BLaER1 treated with 17β-estradiol and CSF1 and Interleukin-3, amounts not matched to agents 10 nM and 100 nM (cell line): ENCODE data around the gene LAMA2.

Experiments
- H3K27ac ChIP-seq, 11 experiments: shearing (Covaris generic); formaldehyde crosslinking; 2 replicates each; pipeline ENCODE4 v1.8.1; 2022
- H3K27me3 ChIP-seq, 11 experiments: shearing (Covaris generic); formaldehyde crosslinking; 2 replicates each; pipeline ENCODE4 v1.8.1; 2022
- H3K36me3 ChIP-seq, 11 experiments: shearing (Covaris generic); formaldehyde crosslinking; 2 replicates each; pipeline ENCODE4 v1.8.1; 2022
- H3K4me1 ChIP-seq, 10 experiments: shearing (Covaris generic); formaldehyde crosslinking; 2 replicates each; pipeline ENCODE4 v1.8.1; 2022
- H3K4me2 ChIP-seq, 11 experiments: shearing (Covaris generic); formaldehyde crosslinking; 2 replicates each; pipeline ENCODE4 v1.8.1; 2022
- H3K4me3 ChIP-seq, 10 experiments: shearing (Covaris generic); formaldehyde crosslinking; 2 replicates each; pipeline ENCODE4 v1.8.1; 2022
- H3K9ac ChIP-seq, 11 experiments: shearing (Covaris generic); formaldehyde crosslinking; 2 replicates each; pipeline ENCODE4 v1.8.1; 2022
- H3K9me3 ChIP-seq, 11 experiments: shearing (Covaris generic); formaldehyde crosslinking; replicated peaks in 1 of 11; 2 replicates each; pipeline ENCODE4 v1.8.1; 2022
- H4K20me1 ChIP-seq, 11 experiments: shearing (Covaris generic); formaldehyde crosslinking; 2 replicates each; pipeline ENCODE4 v1.8.1; 2022
- Cebpa-rat ChIP-seq, 11 experiments: shearing (Covaris generic); IDR thresholded peaks; 2 replicates each; pipeline ENCODE4 v1.8.1; 2022

Gene LAMA2

DNA sequence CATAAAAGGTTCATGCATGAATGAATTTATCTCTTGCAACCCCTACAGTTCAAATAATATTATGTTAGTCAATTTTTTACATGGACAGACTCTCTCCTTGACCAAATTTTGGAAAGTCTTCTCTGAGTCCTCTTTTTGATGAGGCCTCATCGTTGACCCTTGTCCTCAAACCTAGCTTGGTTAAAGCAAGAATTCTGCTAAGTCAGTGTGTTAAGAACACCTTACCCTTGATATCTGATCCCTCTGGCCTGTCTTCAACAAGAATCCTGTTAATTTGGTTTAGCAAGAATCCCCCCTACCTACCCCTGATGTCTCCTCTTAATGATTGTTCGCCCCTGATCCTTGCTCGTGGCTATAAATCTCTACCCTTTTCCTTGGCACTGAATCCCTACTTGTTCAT is 301.4 kb downstream of the LAMA2 start:
- no peak overlapping the region for H3K27ac ChIP-seq
- TF ChIP-seq Cebpa-rat (IDR thresholded peaks at IDR 0.05) = no peak
- peak overlapping the region in 4 of 11 experiments; percentile 4 to 30 (median 10); a peak in 5 of 22 replicates for H3K4me2 ChIP-seq

DNA sequence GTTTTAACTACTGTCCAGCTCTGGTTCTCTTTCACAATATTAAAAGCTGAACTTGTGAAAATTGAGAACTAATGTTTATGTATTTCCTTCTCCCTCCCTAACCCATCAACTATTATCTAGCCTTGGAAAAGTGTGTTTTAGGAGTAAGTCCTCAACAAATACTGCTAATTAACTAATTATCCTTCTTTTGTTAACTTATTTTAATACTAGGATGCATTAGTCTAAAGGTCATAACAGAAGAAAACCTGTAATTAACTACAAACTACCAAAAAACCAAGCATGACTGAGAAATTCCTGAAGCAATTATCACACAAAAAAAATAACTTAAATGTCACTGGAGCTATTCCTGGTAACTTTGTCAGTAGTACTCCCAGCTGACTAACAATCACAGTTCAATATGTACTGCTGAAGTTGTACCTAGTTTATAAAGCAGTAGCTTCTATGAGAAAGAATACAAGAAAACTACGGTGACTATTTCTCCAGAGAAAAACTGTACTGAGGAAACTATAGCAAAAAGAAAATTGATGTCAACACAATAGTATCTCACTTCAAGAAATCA is 301.9 kb downstream of the LAMA2 start:
- Histone ChIP-seq H3K4me1 (peaks cover 0 to 29% (median 0%) of the 10 kb centered on the region in 10 experiments; a peak in 9 of 20 replicates), H3K27ac (no peak overlapping the region), H4K20me1 (no peaks in the 10 kb centered on the region), H3K9me3 (no peaks in the 10 kb centered on the region), H3K27me3 (peaks cover 0 to 2% (median 0%) of the 10 kb centered on the region in 11 experiments; a peak in 1 of 22 replicates), H3K4me2 (peak overlapping the region in 2 of 11 experiments; percentile 8 to 12; a peak in 2 of 22 replicates), H3K9ac (no peak overlapping the region), H3K4me3 (no peak overlapping the region), H3K36me3 (no peaks in the 10 kb centered on the region)
- no peak for TF ChIP-seq Cebpa-rat (IDR thresholded peaks at IDR 0.05)

More for the DNA sequence above, 301.4 kb downstream of the LAMA2 start:
- H3K36me3 ChIP-seq = no peaks in the 10 kb centered on the region
- no peaks in the 10 kb centered on the region for H3K9me3 ChIP-seq
- H4K20me1 ChIP-seq = no peaks in the 10 kb centered on the region
- no peak overlapping the region for H3K9ac ChIP-seq
- peaks cover 0 to 29% (median 0%) of the 10 kb centered on the region in 10 experiments; a peak in 9 of 20 replicates for H3K4me1 ChIP-seq
- H3K4me3 ChIP-seq = no peak overlapping the region
- H3K27me3 ChIP-seq = no peaks in the 10 kb centered on the region

DNA sequence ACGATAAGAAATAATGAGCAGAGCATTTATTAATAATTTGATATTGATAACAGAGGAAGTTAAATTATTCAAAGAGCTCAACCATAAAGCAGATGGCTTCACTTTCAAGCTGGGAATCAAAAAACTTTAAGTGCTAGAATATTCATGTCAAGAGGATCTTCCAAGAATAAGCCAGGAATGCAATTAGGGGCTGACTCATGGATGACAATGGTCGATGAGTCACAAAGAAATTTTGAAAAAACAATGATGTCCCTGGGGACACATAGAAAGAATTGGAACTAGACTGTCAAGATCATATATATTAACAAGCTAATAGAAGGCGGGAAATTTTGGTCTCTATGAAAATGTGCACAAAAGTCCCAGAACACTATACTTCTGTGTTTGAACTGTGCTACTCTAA is 304.1 kb downstream of the LAMA2 start:
- no peak for TF ChIP-seq Cebpa-rat (IDR thresholded peaks at IDR 0.05)
- Histone ChIP-seq H3K9me3 (no peaks in the 10 kb centered on the region), H3K4me3 (no peak overlapping the region), H3K27ac (no peak overlapping the region), H3K9ac (no peak overlapping the region), H3K36me3 (no peaks in the 10 kb centered on the region), H3K27me3 (peaks cover 0 to 7% (median 0%) of the 10 kb centered on the region in 11 experiments; a peak in 2 of 22 replicates), H3K4me2 (peak overlapping the region in 4 of 11 experiments; percentile 18 to 46 (median 28); a peak in 5 of 22 replicates), H3K4me1 (peaks cover 8 to 42% (median 13%) of the 10 kb centered on the region in 10 experiments), H4K20me1 (no peaks in the 10 kb centered on the region)

DNA sequence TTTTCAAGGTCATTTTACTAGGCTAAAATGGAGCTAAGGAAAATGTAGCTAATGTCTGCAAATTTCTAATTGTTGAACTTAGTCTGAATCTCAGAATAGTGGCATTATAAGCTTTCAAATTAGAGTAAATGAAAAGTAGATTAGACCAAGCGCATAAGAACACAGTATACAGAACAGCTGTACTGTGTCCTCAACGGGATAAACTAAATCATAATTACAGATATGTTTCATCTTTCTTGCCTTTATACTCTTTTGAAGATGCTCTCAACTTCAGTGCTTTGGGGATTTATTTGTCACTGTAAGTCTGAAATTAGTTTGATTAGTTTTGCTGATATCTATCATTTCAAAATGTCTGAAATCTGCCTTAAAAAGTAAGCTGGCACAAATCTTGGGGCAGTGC is 305.4 kb downstream of the LAMA2 start:
- H3K9ac ChIP-seq = no peak overlapping the region
- H4K20me1 ChIP-seq = no peaks in the 10 kb centered on the region
- no peak for TF ChIP-seq Cebpa-rat (IDR thresholded peaks at IDR 0.05)
- no peak overlapping the region for H3K4me3 ChIP-seq
- H3K9me3 ChIP-seq = no peaks in the 10 kb centered on the region
- H3K36me3 ChIP-seq = no peaks in the 10 kb centered on the region
- H3K4me2 ChIP-seq = no peak overlapping the region
- peaks cover 0 to 7% (median 0%) of the 10 kb centered on the region in 11 experiments; a peak in 2 of 22 replicates for H3K27me3 ChIP-seq
- peaks cover 12 to 50% (median 22%) of the 10 kb centered on the region in 10 experiments for H3K4me1 ChIP-seq
- no peak overlapping the region for H3K27ac ChIP-seq

DNA sequence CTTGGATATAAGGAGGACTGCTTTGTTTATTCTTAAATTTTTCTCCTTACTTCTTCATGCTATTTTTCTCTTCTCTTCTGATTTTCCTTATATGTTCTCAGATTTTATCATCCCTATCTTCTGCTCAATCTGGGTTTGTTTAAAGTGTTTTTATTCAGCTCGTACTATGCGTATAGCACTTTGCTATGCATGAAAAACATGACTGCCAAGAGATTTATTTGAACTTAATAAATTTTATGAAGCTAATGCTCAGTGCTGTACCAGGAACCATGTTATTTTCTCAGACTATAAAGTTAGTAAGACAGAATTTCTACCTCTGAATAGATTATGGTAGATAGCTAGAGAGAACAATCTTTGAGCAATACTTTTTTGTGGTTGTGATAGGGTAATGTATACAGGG is 305.9 kb downstream of the LAMA2 start:
- Histone ChIP-seq H3K9ac (no peak overlapping the region), H3K27me3 (peaks cover 0 to 7% (median 0%) of the 10 kb centered on the region in 11 experiments; a peak in 2 of 22 replicates), H3K36me3 (no peaks in the 10 kb centered on the region), H3K9me3 (no peaks in the 10 kb centered on the region), H3K4me2 (no peak overlapping the region), H3K4me3 (no peak overlapping the region), H3K27ac (no peak overlapping the region), H3K4me1 (peaks cover 12 to 45% (median 22%) of the 10 kb centered on the region in 10 experiments), H4K20me1 (no peaks in the 10 kb centered on the region)
- TF ChIP-seq Cebpa-rat (IDR thresholded peaks at IDR 0.05) = no peak

DNA sequence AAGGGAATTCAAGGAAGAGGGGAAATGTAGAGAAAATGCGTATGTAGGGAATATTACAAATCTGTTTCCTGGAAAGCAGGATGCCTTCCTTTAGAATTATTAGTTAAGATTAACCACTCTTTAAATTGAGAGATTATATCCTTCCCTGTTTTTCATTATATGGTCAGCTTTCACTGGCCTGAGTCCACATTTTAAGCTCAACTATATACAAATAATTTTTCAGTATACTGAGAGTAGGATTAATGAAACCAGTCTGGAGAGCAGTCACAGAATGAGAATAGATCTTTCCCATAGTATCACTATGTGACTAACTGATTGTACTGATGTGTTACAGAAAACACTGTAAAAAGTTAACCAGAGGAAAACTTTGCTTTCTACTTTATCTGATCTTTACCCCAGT is 306.3 kb downstream of the LAMA2 start:
- Histone ChIP-seq H3K27ac (no peak overlapping the region), H3K4me3 (no peak overlapping the region), H3K4me1 (peaks cover 12 to 40% (median 22%) of the 10 kb centered on the region in 10 experiments), H3K27me3 (peaks cover 0 to 7% (median 0%) of the 10 kb centered on the region in 11 experiments; a peak in 2 of 22 replicates), H3K9ac (no peak overlapping the region), H4K20me1 (no peaks in the 10 kb centered on the region), H3K9me3 (no peaks in the 10 kb centered on the region), H3K36me3 (no peaks in the 10 kb centered on the region), H3K4me2 (no peak overlapping the region)
- no peak for TF ChIP-seq Cebpa-rat (IDR thresholded peaks at IDR 0.05)

DNA sequence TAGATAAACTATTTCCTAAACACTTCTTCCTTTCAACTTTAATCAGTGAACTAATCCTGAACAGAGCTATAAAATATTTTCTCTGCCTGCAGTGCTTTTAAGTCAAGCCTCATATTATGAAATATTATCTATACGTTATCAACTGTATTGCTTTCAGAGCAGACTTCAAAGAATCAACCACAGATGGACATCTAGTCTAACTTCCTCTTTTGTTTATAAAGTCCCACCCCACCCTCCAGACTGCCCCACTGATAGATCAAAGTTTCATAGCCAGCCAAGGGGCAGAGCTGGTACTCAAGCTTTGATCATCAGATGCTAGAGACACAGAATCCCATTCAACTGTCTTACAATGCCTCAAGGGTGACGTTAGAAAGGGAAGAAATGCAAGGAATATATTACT is 308.3 kb downstream of the LAMA2 start:
- peak overlapping the region in 9 of 11 experiments; percentile 3 to 54 (median 43); a peak in 13 of 22 replicates for H3K4me2 ChIP-seq
- no peak for TF ChIP-seq Cebpa-rat (IDR thresholded peaks at IDR 0.05)
- peaks cover 12 to 33% (median 21%) of the 10 kb centered on the region in 10 experiments for H3K4me1 ChIP-seq
- no peak overlapping the region for H3K9ac ChIP-seq
- no peak overlapping the region for H3K27ac ChIP-seq
- H3K27me3 ChIP-seq = peaks cover 0 to 7% (median 0%) of the 10 kb centered on the region in 11 experiments; a peak in 2 of 22 replicates
- H3K9me3 ChIP-seq = no peaks in the 10 kb centered on the region
- no peaks in the 10 kb centered on the region for H4K20me1 ChIP-seq
- no peaks in the 10 kb centered on the region for H3K36me3 ChIP-seq
- no peak overlapping the region for H3K4me3 ChIP-seq

DNA sequence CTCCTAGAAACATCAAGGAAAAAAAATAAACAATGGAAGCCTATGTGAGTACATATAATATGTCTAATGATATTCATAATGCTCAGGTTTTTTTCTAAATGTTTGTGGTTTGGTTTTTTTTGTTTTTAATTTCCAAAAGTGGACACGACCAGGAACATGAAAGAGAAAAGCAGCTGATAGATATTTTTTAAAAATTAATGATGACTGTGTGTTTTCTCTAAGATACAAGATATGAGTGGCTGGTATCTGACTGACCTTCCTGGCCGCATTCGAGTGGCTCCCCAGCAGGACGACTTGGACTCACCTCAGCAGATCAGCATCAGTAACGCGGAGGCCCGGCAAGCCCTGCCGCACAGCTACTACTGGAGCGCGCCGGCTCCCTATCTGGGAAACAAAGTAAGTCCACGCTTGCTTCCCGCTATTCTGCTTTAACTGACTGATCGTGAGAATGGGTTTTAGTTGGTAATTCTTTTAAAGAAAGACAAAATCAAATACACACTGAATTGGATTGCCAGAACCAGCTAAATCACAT is 309.6 kb downstream of the LAMA2 start:
- H3K9me3 ChIP-seq = no peaks in the 10 kb centered on the region
- H3K4me1 ChIP-seq = peaks cover 12 to 26% (median 19%) of the 10 kb centered on the region in 10 experiments
- H3K36me3 ChIP-seq = no peaks in the 10 kb centered on the region
- no peak overlapping the region for H3K4me3 ChIP-seq
- peaks cover 0 to 7% (median 0%) of the 10 kb centered on the region in 11 experiments; a peak in 2 of 22 replicates for H3K27me3 ChIP-seq
- no peak overlapping the region for H3K9ac ChIP-seq
- no peak for TF ChIP-seq Cebpa-rat (IDR thresholded peaks at IDR 0.05)
- peak overlapping the region in 10 of 11 experiments; percentile 15 to 54 (median 48); a peak in 17 of 22 replicates for H3K4me2 ChIP-seq
- H3K27ac ChIP-seq = no peak overlapping the region
- H4K20me1 ChIP-seq = no peaks in the 10 kb centered on the region

DNA sequence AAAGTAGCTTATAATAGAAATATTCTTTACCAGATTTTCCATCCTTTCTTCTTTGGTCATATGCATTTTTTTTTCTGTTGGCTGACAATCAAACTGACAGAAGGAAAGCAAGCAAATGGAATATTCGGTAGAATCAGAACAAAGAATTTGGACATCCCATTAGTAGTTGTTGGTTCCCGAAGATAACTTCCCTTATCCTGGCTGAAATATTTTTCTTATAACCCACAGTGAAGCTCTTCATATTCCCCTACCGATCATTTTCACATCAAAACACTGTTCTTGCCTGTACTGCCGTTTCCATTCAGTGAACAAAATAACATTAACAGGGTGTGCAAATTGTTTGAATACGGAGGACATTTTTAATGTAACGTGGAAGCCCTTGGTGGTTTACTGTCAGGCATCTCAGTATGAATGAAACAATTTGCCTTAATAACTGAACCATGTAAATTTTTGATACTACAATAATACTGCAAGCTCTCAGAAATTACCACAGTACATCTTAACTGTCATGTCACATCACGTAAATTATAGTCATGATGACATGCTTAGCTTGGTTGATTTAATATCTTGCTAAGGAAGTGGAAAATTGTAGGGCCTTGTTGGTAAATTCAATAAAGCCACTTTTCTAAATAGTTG is 311.5 kb downstream of the LAMA2 start:
- Histone ChIP-seq H3K4me1 (peaks cover 12 to 26% (median 19%) of the 10 kb centered on the region in 10 experiments), H3K4me3 (no peak overlapping the region), H3K27me3 (peaks cover 0 to 7% (median 0%) of the 10 kb centered on the region in 11 experiments; a peak in 2 of 22 replicates)

More for the DNA sequence above, 311.5 kb downstream of the LAMA2 start:
- H3K36me3 ChIP-seq = no peaks in the 10 kb centered on the region
- no peak overlapping the region for H3K9ac ChIP-seq
- TF ChIP-seq Cebpa-rat (IDR thresholded peaks at IDR 0.05) = no peak
- H3K27ac ChIP-seq = no peak overlapping the region
- no peak overlapping the region for H3K4me2 ChIP-seq
- no peaks in the 10 kb centered on the region for H3K9me3 ChIP-seq
- no peaks in the 10 kb centered on the region for H4K20me1 ChIP-seq
